ENCODE data around the gene ATG5. TPM values are rescaled to one million over a fixed set of nuclear protein-coding genes. Genes with fewer than 3 reads are reported as not detected.
"Not testable (repeated sequence)": the region's sequence is repeated elsewhere in the genome, so short reads cannot be mapped to it uniquely, and the experiment has no call there.

The ATG5 gene
- total and polyA plus RNA-seq, 11 donors: 8.8 to 23.9 (median 14.3) TPM

DNA sequence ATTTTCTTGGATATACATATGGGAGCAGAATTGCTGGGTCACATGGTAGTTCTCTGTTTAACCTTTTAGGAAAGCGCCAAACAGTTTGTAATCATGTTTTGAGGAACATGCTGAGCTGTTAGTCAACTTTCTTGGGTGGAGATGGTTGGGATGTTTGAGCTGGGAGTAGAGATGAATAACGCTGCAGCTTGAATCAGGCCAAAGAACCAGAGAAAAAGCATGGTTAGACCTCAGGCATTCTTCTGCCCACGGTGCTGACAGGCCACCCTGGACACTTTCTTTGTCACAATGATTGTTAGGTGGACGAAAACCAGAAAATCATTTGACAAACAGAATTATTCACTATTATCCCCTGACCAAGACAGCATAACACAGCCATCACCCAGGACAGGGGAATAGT is 172.6 kb downstream of the ATG5 start:
- 59 to 68% (median 66%) methylated on average over 4 of the region's 4 CpGs for WGBS, 4 donors
- DNase-seq (no peak), ATAC-seq (no peak)
- no peaks in the 10 kb centered on the region for H3K27me3 ChIP-seq
- H3K27ac ChIP-seq: no peak overlapping the region
- intact Hi-C loops (cut with DNase I): no loop called here
- TF ChIP-seq, protein P1, sequence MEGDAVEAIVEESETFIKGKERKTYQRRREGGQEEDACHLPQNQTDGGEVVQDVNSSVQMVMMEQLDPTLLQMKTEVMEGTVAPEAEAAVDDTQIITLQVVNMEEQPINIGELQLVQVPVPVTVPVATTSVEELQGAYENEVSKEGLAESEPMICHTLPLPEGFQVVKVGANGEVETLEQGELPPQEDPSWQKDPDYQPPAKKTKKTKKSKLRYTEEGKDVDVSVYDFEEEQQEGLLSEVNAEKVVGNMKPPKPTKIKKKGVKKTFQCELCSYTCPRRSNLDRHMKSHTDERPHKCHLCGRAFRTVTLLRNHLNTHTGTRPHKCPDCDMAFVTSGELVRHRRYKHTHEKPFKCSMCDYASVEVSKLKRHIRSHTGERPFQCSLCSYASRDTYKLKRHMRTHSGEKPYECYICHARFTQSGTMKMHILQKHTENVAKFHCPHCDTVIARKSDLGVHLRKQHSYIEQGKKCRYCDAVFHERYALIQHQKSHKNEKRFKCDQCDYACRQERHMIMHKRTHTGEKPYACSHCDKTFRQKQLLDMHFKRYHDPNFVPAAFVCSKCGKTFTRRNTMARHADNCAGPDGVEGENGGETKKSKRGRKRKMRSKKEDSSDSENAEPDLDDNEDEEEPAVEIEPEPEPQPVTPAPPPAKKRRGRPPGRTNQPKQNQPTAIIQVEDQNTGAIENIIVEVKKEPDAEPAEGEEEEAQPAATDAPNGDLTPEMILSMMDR (IDR thresholded peaks at IDR 0.05): no peak
- TF ChIP-seq POLR2A (IDR thresholded peaks at IDR 0.05): no peak
- H3K9me3 ChIP-seq: no peaks in the 10 kb centered on the region
- no peaks in the 10 kb centered on the region for H3K36me3 ChIP-seq
- no peak overlapping the region for H3K4me3 ChIP-seq
- peaks cover 0 to 12% (median 0%) of the 10 kb centered on the region in 12 donors for H3K4me1 ChIP-seq

- intact Hi-C loops (cut with DNase I); H3K27ac ChIP-seq; H3K36me3 ChIP-seq; H3K9me3 ChIP-seq; DNase-seq; ATAC-seq; H3K4me3 ChIP-seq; H3K27me3 ChIP-seq: not testable (repeated sequence)
- WGBS, 4 donors: 83 to 91% (median 87%) methylated on average over 3 of the region's 3 CpGs
- peaks cover 0 to 12% (median 0%) of the 10 kb centered on the region in 12 donors for H3K4me1 ChIP-seq
Observed at GRCh38 chr6:106152476-106152875, 173.1 kb downstream of the ATG5 start.

DNA sequence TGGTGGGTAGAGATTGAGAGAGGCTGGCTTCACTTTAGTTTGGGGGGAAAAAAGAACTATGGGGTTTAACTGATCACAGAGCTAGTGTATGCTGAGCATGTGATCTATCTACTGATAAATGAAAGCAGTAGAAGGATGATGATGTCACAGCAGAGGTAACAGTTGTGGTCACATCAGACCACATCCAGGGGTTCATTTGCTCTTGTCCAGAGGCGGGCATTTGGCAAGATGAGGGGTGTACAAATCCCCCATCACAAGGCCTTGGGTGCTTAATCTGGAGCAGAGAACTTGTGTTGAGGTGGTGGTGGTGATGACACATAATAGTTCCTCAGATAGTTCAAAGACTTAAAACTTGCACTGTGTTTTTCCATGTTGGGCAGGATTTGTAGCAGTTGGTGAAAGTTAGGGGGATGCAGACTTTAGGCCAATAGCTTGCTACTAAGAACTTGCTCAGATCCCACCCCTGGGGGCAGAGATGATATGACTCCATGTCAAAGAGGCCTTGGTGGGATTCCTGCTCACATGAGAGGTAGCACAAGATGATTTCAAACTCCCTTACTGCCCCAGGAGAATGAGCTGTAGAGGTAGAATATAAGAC is 176.0 kb downstream of the ATG5 start:
- peaks cover 0 to 5% (median 0%) of the 10 kb centered on the region in 12 donors for H3K4me1 ChIP-seq
- 88 to 100% (median 91%) methylated on average over 1 of the region's 1 CpG for WGBS, 4 donors
- H3K4me3 ChIP-seq: no peak overlapping the region
- H3K36me3 ChIP-seq: no peaks in the 10 kb centered on the region
- H3K27me3 ChIP-seq: peaks cover 0 to 7% (median 0%) of the 10 kb centered on the region in 9 donors
- no peaks in the 10 kb centered on the region for H3K9me3 ChIP-seq
- ATAC-seq (no peak), DNase-seq (no peak)
- no peak overlapping the region for H3K27ac ChIP-seq
- intact Hi-C loops (cut with DNase I): no loop called here
- TF ChIP-seq, protein P1 (IDR thresholded peaks at IDR 0.05): no peak
- no peak for TF ChIP-seq POLR2A (IDR thresholded peaks at IDR 0.05)

GRCh38 chr6:106147476-106147875 is 178.1 kb downstream of the ATG5 start:
- Histone ChIP-seq H3K27ac (no peak overlapping the region), H3K36me3 (no peaks in the 10 kb centered on the region), H3K4me1 (peaks cover 0 to 13% (median 0%) of the 10 kb centered on the region in 12 donors), H3K4me3 (no peak overlapping the region), H3K9me3 (no peaks in the 10 kb centered on the region), H3K27me3 (peaks cover 0 to 7% (median 0%) of the 10 kb centered on the region in 9 donors)
- WGBS, 4 donors: 67 to 81% (median 75%) methylated on average over 1 to 2 of the region's 2 CpGs
- TF ChIP-seq, protein P1 (IDR thresholded peaks at IDR 0.05): no peak
- TF ChIP-seq POLR2A (IDR thresholded peaks at IDR 0.05): no peak
- ATAC-seq: no peak
- no peak for DNase-seq
- intact Hi-C loops (cut with DNase I): no loop called here

- Histone ChIP-seq H3K9me3 (no peaks in the 10 kb centered on the region), H3K4me1 (peaks cover 0 to 18% (median 0%) of the 10 kb centered on the region in 12 donors), H3K27ac (no peak overlapping the region), H3K27me3 (peaks cover 0 to 7% (median 0%) of the 10 kb centered on the region in 9 donors), H3K4me3 (no peak overlapping the region), H3K36me3 (no peaks in the 10 kb centered on the region)
- 92 to 100% (median 92%) methylated on average over 2 of the region's 2 CpGs for WGBS, 4 donors
- DNase-seq (no peak), ATAC-seq (no peak)
- intact Hi-C loops (cut with DNase I): no loop called here
- TF ChIP-seq, protein P1 (IDR thresholded peaks at IDR 0.05): no peak
- TF ChIP-seq POLR2A (IDR thresholded peaks at IDR 0.05): no peak
Observed at GRCh38 chr6:106146852-106147351, 178.7 kb downstream of the ATG5 start.

Measured in heart left ventricle (tissue), 16 donors.